ENCODE results near the gene PHLPP1.
A peak's percentile ranks its signal among the peaks of the same experiment; 100 is the strongest.
"Not testable (repeated sequence)": the region's sequence is repeated elsewhere in the genome, so short reads cannot be mapped to it uniquely, and the experiment has no call there.

PHLPP1 gene

GRCh38 chr18:62776024-62776570, 60.8 kb downstream of the PHLPP1 start:
- no peak for DNase-seq

DNA sequence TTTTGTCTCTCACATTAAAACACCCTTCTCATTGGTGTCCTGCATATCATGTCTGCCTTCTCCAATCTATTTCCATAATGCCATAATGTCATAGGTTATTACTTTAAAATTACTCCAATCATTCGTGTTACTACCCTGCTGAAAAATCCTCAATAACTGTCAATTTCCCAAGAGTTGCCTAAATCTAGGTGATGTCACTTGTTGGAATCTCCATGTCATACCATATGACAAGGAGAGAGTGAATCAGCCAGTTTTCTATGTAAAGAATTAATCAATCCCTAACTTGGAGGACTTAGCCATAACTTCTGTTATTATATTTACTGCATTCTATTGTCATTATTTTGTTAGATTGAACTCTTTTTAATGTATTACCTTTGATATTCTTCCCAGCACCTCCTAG, 62.5 kb downstream of the PHLPP1 start:
- no peak for DNase-seq

DNA sequence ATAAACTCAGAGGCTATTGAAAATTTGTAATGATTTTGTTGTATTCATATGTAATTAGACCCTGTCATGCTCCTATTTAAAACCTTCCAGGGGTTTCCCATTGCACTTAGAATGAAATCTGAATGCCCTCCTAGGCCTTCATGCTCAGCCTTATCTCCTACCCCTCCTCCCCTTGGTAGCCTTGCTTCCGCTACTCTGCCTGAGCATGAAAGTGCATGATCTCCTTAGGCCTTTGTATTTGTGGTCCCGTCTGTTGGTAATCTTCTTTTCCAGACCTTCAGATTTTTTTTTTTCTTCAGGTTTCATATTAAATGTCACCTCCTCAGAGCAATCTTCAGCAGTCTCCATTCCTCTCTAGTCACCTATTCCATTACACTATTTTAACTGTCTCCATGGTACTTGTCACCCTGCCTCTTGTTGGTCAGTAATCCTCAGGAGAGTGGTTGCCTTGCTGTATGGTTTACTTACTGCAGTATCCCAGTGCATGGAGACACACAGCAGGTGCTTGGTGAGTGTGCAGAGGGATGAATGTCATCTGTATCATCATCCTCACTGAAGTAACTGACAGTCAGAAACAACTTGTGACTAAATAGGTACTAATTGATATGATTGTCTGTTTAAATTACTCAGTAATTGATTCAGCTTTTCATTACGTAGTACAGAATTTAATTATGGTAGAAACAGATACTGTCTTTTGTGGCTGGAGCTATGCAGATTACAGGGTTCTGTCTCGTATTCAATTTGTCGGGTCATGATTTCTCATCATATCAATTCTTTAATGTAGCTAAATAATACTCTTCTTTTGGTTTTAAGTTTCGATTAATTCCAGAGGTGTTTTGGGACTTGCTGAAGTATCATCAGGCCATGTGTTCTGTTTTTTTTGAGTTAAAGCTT, 63.9 kb downstream of the PHLPP1 start:
- no peak for DNase-seq

DNA sequence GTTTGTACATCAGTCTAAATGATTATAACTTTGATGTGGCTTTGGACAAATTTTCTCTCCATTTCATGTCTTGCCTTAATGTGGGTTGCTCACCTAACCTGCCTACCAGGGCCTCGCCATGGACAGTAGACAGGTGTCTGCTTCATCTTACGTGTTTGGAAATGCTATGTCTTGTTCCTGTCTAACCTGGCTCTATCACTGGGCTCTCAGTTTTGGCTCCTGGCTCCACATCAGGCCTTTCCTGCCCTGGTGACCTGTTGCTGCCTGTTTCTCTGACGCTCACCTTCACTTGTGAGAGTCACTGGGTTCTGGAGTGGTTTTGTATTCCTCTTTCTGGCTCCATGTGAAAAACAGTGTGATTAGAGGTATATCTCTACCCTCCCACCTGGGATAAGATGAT, 65.9 kb downstream of the PHLPP1 start:
- DNase-seq, result no peak

- peak; percentile 40 to 47 for DNase-seq
These were observed 66.6 kb downstream of the PHLPP1 start for GRCh38 chr18:62781893-62782292.

- DNase-seq, result peak; percentile 65 to 69
These were observed 69.1 kb downstream of the PHLPP1 start for GRCh38 chr18:62784338-62784965.

DNA sequence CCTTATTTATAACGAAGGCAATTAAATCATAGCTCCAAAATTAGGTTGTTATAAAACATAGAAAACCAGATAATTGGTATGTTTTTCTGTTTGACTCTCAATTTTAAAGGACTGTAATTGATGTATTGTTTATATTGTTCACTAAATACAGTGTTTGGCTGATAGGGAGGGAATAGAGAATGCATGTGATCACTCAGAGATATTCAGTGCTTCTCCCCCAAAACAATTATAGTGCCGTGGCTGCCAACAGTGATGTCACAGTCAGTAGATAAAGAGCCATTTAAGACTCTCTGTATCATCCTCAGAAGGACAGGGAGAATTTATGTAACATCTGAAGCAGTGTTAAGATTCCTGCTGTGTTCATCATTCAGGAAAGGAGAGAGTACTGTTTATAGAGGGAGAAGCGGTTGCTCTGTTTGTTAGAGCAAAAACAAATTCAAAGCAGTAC, 69.6 kb downstream of the PHLPP1 start:
- no peak for DNase-seq

DNA sequence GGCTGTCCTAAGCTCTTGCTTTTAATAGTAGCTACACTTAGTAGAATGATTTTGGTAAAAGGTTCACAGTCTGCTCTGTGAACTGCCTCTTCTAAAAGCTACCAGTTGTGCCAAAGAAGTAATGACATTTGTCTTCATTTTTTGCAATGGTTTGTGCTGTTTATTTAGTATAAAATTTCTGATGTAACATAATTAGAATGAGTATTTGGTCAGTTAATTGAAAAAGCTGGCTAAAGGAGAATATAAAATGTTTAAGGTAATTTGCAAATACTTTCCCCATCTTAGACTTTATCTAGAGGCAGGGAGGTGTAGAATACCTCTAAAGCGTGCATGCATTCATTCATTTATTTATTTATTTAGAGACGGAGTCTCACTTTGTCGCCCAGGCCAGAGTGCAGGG, 71.3 kb downstream of the PHLPP1 start:
- DNase-seq, result no peak

DNA sequence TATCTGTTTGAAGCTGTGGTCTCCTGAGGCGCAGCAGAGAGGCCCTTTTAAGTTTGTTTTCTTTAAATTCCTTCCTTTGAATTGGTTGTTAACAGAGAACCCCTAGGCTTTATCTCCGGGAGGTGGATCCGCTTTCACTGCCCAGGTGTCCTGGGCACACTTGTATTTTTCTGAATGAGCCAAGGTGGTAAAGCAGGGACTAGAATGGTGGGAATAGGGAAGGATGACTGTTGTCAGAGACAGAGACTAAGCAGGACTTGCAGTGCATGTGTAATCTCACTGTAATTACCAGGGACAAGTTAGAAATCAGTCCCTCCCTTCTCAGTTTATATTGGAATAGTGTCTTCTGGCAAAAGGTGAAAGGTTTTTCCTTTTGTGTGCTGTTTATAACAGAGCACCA, 72.8 kb downstream of the PHLPP1 start:
- no peak for DNase-seq

- DNase-seq, result no peak
These were observed 73.5 kb downstream of the PHLPP1 start for GRCh38 chr18:62788876-62789275.

DNA sequence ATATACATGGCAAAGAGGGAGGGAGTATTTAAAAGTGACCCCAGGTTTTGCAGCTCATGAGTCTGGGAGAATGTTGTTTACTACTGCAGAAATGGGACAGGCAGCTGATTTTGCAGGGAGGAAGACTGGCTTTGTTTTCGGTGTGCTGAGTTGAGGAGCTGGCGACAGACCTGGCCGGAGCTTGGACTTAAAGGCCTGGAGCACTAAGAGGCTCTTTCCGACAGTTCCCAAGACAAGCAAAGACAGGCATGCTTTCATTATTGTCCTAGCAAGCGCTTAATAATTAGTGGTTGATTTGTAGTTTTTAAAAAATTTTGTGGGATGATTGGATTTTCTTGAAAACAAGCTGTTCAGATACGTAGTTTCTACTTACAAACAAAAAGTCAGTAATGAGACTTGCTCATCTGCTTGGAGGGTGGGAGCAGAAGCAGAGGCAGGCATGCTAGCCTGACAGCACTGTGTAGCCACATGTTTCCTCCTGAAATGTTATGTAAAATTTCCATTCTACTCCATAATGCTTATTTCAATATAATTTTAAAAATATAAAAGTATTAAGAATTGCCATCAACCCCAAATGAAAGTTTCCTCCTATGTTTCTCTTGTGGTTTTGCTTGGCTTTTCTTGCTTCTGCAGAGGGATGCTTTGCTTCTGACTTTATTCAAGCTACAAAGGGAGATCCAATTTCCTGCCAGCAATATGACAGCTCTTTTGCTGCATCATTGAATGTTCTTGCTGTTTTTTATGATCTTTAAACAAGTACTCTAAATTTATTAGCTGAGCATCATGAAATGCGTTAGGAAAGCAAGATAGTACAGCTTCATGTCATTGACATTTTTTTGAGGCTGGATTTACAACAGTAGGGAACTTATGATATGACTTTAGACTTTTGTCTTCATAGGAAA, 75.8 kb downstream of the PHLPP1 start:
- DNase-seq, result no peak

GRCh38 chr18:62792016-62792415, 76.7 kb downstream of the PHLPP1 start:
- no peak for DNase-seq

DNA sequence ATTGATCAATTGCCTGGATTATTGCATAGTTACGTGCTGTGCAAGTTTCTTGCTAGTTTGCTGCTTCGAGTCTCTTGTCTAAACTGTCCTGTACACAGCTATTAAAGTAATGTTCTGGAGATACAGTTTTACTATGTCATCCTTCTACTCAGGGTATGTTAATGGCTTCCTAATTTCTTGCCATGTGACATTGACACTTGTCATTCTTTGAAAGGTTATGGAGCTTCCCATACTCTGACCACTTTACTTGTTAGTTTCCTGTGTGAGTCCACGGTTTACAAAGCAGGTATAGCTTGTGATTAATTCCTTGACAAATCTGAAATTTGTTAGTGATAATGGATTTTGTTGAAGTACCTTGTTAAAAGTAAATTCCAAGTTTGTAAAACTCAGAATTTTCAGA, 80.5 kb downstream of the PHLPP1 start:
- no peak for DNase-seq

- no peak for DNase-seq
These were observed 80.9 kb downstream of the PHLPP1 start for GRCh38 chr18:62796216-62796621.

DNA sequence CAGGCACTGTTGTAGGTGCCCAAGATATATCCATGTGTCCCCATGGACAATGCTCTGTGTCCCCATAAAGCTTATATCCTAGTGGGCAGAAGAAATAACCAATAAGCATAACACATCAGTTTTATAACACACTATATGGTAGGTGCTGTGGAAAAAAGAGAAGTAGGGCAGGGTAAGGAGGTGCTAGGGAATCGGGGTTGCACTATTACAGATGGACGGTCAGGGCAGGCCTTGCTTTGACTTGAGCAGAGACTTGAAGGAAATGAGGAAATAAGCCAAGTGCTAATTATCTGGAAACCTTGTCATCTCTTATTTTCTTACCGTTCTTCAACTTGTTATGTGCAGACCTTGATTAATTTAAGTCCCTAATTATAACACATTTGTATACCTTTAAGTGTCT, 82.0 kb downstream of the PHLPP1 start:
- peak; percentile 76 to 81 for DNase-seq

DNA sequence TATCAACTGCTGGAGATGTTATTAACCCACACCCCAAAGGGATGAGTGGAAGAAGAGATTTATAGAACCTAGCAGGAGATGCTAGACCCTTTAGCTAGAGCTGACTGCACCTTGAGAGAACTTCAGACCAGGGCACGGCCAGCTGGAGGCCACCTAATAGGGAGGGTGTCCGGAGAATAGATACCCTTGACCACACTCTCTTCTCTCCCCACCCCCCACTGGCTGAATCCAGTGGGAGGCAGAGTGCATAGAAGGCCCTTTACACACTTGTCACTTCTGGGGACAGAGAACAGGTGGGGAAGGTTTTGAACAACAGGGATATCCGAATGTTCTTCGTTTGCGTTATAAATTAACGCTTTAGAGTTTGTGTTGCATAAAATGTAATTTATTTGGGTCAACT, 84.6 kb downstream of the PHLPP1 start:
- no peak for DNase-seq

- peak in 1 of 2 experiments; percentile 18 for DNase-seq
These were observed 87.2 kb downstream of the PHLPP1 start for GRCh38 chr18:62802523-62802922.

DNA sequence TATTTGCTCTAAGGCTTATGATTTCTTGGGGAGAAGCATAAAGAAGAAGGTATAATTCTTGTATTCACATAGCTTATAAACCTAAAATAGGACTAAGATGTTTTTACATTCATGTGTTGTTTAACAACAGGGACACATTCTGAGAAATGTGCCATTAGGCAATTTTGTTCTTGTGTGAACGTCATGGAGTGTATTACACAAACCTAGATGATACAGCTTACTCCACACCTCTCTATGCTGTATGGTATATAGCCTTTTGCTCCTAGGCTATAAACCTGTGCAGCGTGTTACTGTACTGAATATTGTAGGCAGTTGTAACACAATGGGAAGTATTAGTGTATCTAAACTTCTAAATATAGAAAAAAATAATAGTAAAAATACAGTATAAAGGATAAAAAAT, 92.1 kb downstream of the PHLPP1 start:
- no peak for DNase-seq

GRCh38 chr18:62808123-62808522, 92.8 kb downstream of the PHLPP1 start:
- DNase-seq, result peak; percentile 40 to 60

- DNase-seq, result not testable (repeated sequence)
These were observed 94.1 kb downstream of the PHLPP1 start for GRCh38 chr18:62809445-62809844.

- DNase-seq, result no peak
These were observed 94.6 kb downstream of the PHLPP1 start for GRCh38 chr18:62809900-62810299.

GRCh38 chr18:62810682-62811081, 95.3 kb downstream of the PHLPP1 start:
- no peak for DNase-seq

- no peak for DNase-seq
These were observed 96.3 kb downstream of the PHLPP1 start for GRCh38 chr18:62811674-62812073.
